HG02943 (cell line): ENCODE data around the gene ZMYND15.
"Not testable (repeated sequence)": the region's sequence is repeated elsewhere in the genome, so short reads cannot be mapped to it uniquely, and the experiment has no call there.

Experiments used
- ATAC-seq: cut with Tn5 transposase; IDR thresholded peaks from one replicate; pipeline ENCODE4 v1.9.1; 2021; ENCODE audit warnings: mild to moderate bottlenecking, low read depth, moderate library complexity; ENCODE audit not compliant: unreplicated experiment

ZMYND15 gene

GRCh38 chr17:4739122-4740024 lies at the start of gene ZMYND15, which contains the start of gene CXCL16:
Gene ZMYND15, plus strand, starts transcription at chr17:4739833. Its CDS starts 716 bp downstream, at chr17:4740549.
Gene CXCL16, minus strand, starts transcription at chr17:4739928. Its CDS starts 589 bp downstream, at chr17:4739339.
- ATAC-seq, result no peak

GRCh38 chr17:4689872-4690271 lies 49.8 kb upstream of the ZMYND15 start:
- ATAC-seq, result not testable (repeated sequence)

- no peak for ATAC-seq
Observed at GRCh38 chr17:4690745-4691144, 48.9 kb upstream of the ZMYND15 start.

GRCh38 chr17:4691686-4692085 lies 47.9 kb upstream of the ZMYND15 start:
- no peak for ATAC-seq

- ATAC-seq, result no peak
Observed at GRCh38 chr17:4693416-4693815, 46.2 kb upstream of the ZMYND15 start.

GRCh38 chr17:4696437-4696805 lies 43.2 kb upstream of the ZMYND15 start:
- no peak for ATAC-seq

- not testable (repeated sequence) for ATAC-seq
Observed at GRCh38 chr17:4699401-4700056, 40.1 kb upstream of the ZMYND15 start.

- ATAC-seq, result no peak
Observed at GRCh38 chr17:4701116-4701515, 38.5 kb upstream of the ZMYND15 start.

GRCh38 chr17:4703330-4703691 lies 36.3 kb upstream of the ZMYND15 start:
- no peak for ATAC-seq

GRCh38 chr17:4704574-4704907 lies 35.1 kb upstream of the ZMYND15 start:
- not testable (repeated sequence) for ATAC-seq

GRCh38 chr17:4704991-4705390 lies 34.6 kb upstream of the ZMYND15 start:
- ATAC-seq, result no peak

- ATAC-seq, result no peak
Observed at GRCh38 chr17:4706121-4706520, 33.5 kb upstream of the ZMYND15 start.

GRCh38 chr17:4708436-4708835 lies 31.2 kb upstream of the ZMYND15 start:
- ATAC-seq, result no peak

- ATAC-seq, result peak; percentile 66
Observed at GRCh38 chr17:4709794-4710692, 29.6 kb upstream of the ZMYND15 start, which contains the start of gene ARRB2. Gene ARRB2, plus strand, starts transcription at chr17:4710632. Its CDS starts 90 bp downstream, at chr17:4710722.

GRCh38 chr17:4710693-4711634 lies 28.7 kb upstream of the ZMYND15 start:
- no peak for ATAC-seq

- no peak for ATAC-seq
Observed at GRCh38 chr17:4711661-4712181, 27.9 kb upstream of the ZMYND15 start.

GRCh38 chr17:4712526-4712925 lies 27.1 kb upstream of the ZMYND15 start:
- ATAC-seq, result no peak

- ATAC-seq, result not testable (repeated sequence)
Observed at GRCh38 chr17:4714340-4715062, 25.1 kb upstream of the ZMYND15 start.
